MM.1S (cell line): ENCODE results near the gene RIN1.
A peak's percentile ranks its signal among the peaks of the same experiment; 100 is the strongest.
"Not testable (repeated sequence)": the region's sequence is repeated elsewhere in the genome, so short reads cannot be mapped to it uniquely, and the experiment has no call there.

Source experiments
- DNase-seq: peaks from one replicate; pipeline ENCODE4 v3.0.0-alpha.2; 2015
- H2AFZ ChIP-seq: fragments of 300-600 bp; sonication (generic); 2 replicates; pipeline ENCODE4 v1.6.0; 2016; ENCODE audit warnings: antibody characterized with exemption, low read length
- H3F3A ChIP-seq: fragments of 300-600 bp; sonication (generic); 2 replicates; pipeline ENCODE4 v1.6.1; 2016; ENCODE audit warnings: mild to moderate bottlenecking, antibody characterized with exemption, low read length, moderate library complexity, mixed read lengths; ENCODE audit not compliant: insufficient read depth
- H3K27ac ChIP-seq: fragments of 300-600 bp; sonication (generic); 2 replicates; pipeline ENCODE4 v1.5.1; 2016; ENCODE audit warnings: mild to moderate bottlenecking, low read length
- H3K27me3 ChIP-seq: fragments of 300-600 bp; sonication (generic); replicated peaks from 2 replicates; pipeline ENCODE4 v1.6.0; 2016; ENCODE audit warnings: low read length; ENCODE audit not compliant: insufficient read depth
- H3K36me3 ChIP-seq: fragments of 300-600 bp; sonication (generic); replicated peaks from 2 replicates; pipeline ENCODE4 v1.6.1; 2016; ENCODE audit warnings: mild to moderate bottlenecking, low read length, mixed read lengths; ENCODE audit not compliant: insufficient read depth
- H3K4me1 ChIP-seq: fragments of 300-600 bp; sonication (generic); 2 replicates; pipeline ENCODE4 v1.6.1; 2016; ENCODE audit warnings: low read length, mixed read lengths
- H3K4me2 ChIP-seq: fragments of 300-600 bp; sonication (generic); 2 replicates; pipeline ENCODE4 v1.6.0; 2016; ENCODE audit warnings: low read depth, low read length
- H3K4me3 ChIP-seq: fragments of 300-600 bp; sonication (generic); 2 replicates; pipeline ENCODE4 v1.5.1; 2016; ENCODE audit warnings: low read length, mixed read lengths
- H3K79me2 ChIP-seq: fragments of 300-600 bp; sonication (generic); 2 replicates; pipeline ENCODE4 v1.6.1; 2016; ENCODE audit warnings: mixed run types, low read length, mixed read lengths
- H3K9ac ChIP-seq: fragments of 300-600 bp; sonication (generic); 2 replicates; pipeline ENCODE4 v1.6.1; 2016; ENCODE audit warnings: low read length, mixed read lengths
- H3K9me2 ChIP-seq: fragments of 300-600 bp; sonication (generic); replicated peaks from 2 replicates; pipeline ENCODE4 v1.6.1; 2016; ENCODE audit warnings: mild to moderate bottlenecking, low read length, mixed read lengths; ENCODE audit not compliant: insufficient read depth
- H3K9me3 ChIP-seq: fragments of 300-600 bp; sonication (generic); replicated peaks from 2 replicates; pipeline ENCODE4 v1.6.1; 2016; ENCODE audit warnings: mild to moderate bottlenecking, low read length, mixed read lengths; ENCODE audit not compliant: insufficient read depth
- H4K20me1 ChIP-seq: fragments of 300-600 bp; sonication (generic); 2 replicates; pipeline ENCODE4 v1.6.1; 2016; ENCODE audit warnings: mild to moderate bottlenecking, low read length, moderate library complexity, mixed read lengths; ENCODE audit not compliant: insufficient read depth
- EZH2phosphoT487 ChIP-seq: fragments of 300-600 bp; sonication (generic); IDR thresholded peaks from 2 replicates; pipeline ENCODE4 v1.6.1; 2018; ENCODE audit warnings: antibody characterized with exemption, low read length
- TF ChIP-seq, protein P1 (sequence below): fragments of 300-600 bp; sonication (generic); IDR thresholded peaks from 2 replicates; pipeline ENCODE4 v1.5.1; 2016; ENCODE audit warnings: antibody characterized with exemption, low read length, mixed read lengths

The RIN1 gene, protein sequence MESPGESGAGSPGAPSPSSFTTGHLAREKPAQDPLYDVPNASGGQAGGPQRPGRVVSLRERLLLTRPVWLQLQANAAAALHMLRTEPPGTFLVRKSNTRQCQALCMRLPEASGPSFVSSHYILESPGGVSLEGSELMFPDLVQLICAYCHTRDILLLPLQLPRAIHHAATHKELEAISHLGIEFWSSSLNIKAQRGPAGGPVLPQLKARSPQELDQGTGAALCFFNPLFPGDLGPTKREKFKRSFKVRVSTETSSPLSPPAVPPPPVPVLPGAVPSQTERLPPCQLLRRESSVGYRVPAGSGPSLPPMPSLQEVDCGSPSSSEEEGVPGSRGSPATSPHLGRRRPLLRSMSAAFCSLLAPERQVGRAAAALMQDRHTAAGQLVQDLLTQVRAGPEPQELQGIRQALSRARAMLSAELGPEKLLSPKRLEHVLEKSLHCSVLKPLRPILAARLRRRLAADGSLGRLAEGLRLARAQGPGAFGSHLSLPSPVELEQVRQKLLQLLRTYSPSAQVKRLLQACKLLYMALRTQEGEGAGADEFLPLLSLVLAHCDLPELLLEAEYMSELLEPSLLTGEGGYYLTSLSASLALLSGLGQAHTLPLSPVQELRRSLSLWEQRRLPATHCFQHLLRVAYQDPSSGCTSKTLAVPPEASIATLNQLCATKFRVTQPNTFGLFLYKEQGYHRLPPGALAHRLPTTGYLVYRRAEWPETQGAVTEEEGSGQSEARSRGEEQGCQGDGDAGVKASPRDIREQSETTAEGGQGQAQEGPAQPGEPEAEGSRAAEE

DNA sequence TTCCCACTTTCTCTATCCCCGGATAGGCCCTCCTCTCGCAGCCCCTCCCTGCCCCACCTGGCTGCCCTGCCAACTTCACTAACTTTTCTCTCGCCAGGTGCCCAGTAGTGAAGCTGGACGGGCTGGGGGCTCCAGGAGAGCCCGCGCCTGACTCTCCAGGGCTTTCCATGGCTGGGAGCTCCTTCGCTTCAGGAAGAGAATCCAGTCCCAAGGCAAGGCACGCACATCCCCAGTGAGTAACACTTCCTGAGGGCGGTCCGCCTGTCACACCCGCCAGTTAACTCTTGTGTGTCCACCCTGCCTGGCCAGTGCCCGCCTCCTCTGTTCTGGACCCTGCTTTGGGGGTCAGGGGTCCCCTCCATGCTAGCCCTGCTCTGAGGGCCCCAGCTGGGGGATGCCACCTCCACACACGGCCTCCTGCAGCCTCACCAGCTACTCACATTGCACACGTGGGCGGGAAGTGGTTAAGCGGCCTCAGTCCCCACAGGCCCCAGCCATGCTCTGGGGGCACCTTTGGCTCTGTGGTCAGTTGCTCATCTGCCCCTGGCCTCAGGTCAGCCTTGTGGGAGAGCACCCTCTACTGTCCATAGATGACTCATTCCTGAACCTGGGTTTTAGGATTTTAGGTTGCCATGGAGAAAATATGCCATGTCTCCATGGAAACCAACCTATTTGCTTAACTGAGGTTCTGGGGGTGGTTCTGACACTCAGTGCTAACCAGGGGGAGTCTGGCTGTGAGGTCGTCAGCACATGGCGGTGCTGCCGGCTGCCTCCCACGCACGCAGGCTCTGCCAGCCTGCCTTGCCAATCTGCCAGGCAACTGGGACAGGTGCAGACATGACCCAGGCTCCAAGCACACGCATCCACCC lies at the start of gene RIN1:
RIN1 (minus strand) TSS at position 201 of the 869 bp plus-strand sequence; CDS start at position 169, 32 bp downstream.
- Histone ChIP-seq H3K9me2 (no peaks in the 10 kb centered on the region), H3K4me1 (no peaks in the 10 kb centered on the region), H3K27me3 (peaks cover 38% of the 10 kb centered on the region), H3K9ac (no peak within 1 kb of the TSS), H3K9me3 (no peaks in the 10 kb centered on the region), H3F3A (no peaks in the 10 kb centered on the region), H3K36me3 (no peaks in the 10 kb centered on the region), H3K4me2 (no peak within 1 kb of the TSS), H3K27ac (no peak within 1 kb of the TSS), H3K79me2 (no peaks in the 10 kb centered on the region), H2AFZ (no peak within 1 kb of the TSS), H4K20me1 (no peaks in the 10 kb centered on the region), H3K4me3 (no peak within 1 kb of the TSS)
- DNase-seq = no peak
- TF ChIP-seq EZH2phosphoT487 = no peak
- TF ChIP-seq, protein P1, sequence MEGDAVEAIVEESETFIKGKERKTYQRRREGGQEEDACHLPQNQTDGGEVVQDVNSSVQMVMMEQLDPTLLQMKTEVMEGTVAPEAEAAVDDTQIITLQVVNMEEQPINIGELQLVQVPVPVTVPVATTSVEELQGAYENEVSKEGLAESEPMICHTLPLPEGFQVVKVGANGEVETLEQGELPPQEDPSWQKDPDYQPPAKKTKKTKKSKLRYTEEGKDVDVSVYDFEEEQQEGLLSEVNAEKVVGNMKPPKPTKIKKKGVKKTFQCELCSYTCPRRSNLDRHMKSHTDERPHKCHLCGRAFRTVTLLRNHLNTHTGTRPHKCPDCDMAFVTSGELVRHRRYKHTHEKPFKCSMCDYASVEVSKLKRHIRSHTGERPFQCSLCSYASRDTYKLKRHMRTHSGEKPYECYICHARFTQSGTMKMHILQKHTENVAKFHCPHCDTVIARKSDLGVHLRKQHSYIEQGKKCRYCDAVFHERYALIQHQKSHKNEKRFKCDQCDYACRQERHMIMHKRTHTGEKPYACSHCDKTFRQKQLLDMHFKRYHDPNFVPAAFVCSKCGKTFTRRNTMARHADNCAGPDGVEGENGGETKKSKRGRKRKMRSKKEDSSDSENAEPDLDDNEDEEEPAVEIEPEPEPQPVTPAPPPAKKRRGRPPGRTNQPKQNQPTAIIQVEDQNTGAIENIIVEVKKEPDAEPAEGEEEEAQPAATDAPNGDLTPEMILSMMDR = peak; percentile 17; the same call in 1 of the 2 replicates

DNA sequence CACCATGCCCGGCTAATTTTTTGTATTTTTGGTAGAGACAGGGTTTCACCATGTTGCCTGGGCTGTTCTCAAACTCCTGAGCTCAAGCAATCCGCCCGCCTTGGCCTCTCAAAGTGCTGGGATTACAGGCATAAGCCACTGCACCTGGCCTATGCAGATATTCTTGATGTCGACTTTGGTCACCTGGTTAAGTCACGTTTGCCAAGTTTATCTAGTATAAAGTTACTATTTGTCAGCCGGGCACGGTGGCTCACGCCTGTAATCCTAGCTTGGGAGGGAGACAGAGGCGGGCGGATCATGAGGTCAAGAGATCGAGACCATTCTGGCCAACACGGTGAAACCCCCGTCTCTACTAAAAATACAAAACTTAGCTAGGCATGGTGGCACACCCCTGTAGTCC lies 48.1 kb upstream of the RIN1 start:
- not testable (repeated sequence) for H3K9me2 ChIP-seq, H3K27ac ChIP-seq, H3K4me3 ChIP-seq, H2AFZ ChIP-seq, H3K9ac ChIP-seq, H3K36me3 ChIP-seq, H4K20me1 ChIP-seq, H3F3A ChIP-seq, DNase-seq, H3K9me3 ChIP-seq, H3K4me2 ChIP-seq, H3K79me2 ChIP-seq, H3K4me1 ChIP-seq
- H3K27me3 ChIP-seq = peaks cover 61% of the 10 kb centered on the region

DNA sequence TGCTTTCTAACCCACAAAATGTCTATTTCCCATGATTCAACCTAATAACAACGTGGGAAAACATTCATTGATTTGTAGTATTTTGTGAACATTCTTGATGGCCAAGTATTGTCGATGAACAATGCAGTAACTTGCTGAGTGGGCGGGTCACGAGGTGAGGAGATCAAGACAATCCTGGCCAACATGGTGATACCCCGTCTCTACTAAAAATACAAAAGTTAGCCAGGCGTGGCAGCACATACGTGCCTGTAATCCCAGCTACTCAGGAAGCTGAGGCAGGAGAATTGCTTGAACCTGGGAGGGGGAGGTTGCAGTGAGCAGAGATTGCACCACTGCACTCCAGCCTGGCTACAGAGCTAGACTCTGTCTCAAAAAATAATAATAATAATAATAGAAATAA lies 44.0 kb upstream of the RIN1 start:
- H3K4me3 ChIP-seq, H3K79me2 ChIP-seq, H3K4me1 ChIP-seq, H4K20me1 ChIP-seq, H3F3A ChIP-seq, DNase-seq, H3K4me2 ChIP-seq, H3K36me3 ChIP-seq, H3K9me2 ChIP-seq, H2AFZ ChIP-seq, H3K9ac ChIP-seq, H3K9me3 ChIP-seq, H3K27ac ChIP-seq: not testable (repeated sequence)
- peaks cover 65% of the 10 kb centered on the region for H3K27me3 ChIP-seq

DNA sequence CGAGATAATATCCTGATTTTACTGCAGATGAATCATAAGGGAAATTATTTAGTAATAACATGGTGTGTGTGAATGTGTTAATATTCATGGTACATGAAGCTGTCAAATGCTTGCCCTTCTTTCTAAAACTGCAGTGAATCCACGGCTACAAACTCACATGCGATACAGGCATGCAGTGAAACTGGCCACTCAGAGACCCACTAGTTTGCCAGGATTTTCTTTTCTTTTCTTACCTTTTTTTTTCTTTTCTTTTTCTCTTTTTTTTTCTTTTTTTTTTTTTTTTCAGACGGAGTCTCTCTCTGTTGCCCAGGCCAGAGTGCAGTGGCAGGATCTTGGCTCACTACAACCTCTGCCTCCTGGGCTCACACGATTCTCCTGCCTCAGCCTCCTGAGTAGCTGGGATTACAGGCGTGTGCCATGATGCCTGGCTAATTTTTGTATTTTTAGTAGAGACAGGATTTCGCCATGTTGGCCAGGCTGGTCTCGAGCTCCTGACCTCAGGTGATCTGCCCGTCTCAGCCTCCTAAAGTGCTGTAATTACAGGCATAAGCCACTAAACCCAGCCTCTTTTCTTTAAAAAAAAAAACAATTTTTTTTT lies 37.6 kb upstream of the RIN1 start:
- not testable (repeated sequence) for H4K20me1 ChIP-seq, H3K36me3 ChIP-seq, H3K79me2 ChIP-seq, H3F3A ChIP-seq, H3K27ac ChIP-seq, H3K4me3 ChIP-seq, H3K9me2 ChIP-seq, H3K9ac ChIP-seq, H3K4me2 ChIP-seq, H3K4me1 ChIP-seq, DNase-seq, H3K9me3 ChIP-seq, H2AFZ ChIP-seq
- H3K27me3 ChIP-seq = peaks cover 78% of the 10 kb centered on the region
